GM23338 (cell line): ENCODE measurements around the gene CABCOCO1. TPM values are rescaled to one million over a fixed set of nuclear protein-coding genes. Genes with fewer than 3 reads are reported as not detected.

ENCODE experiments used
- ATAC-seq: fragments of 200-7000 bp; cut with Tn5 transposase; 3 replicates; pipeline ENCODE4 v1.9.1; 2020
- DNase-seq: peaks from one replicate; pipeline ENCODE4 v3.0.0-alpha.2; 2015; ENCODE audit warnings: low spot score
- H2AFZ ChIP-seq: fragments of 200-600 bp; sonication (generic); 2 replicates; pipeline ENCODE4 v1.8.0; 2016; ENCODE audit warnings: antibody characterized with exemption, mild to moderate bottlenecking, moderate library complexity
- H3F3A ChIP-seq: fragments of 200-600 bp; sonication (generic); replicated peaks from 2 replicates; pipeline ENCODE4 v1.8.0; 2017; ENCODE audit warnings: antibody characterized with exemption, mixed run types, low read depth
- H3K27ac ChIP-seq: fragments of 200-600 bp; sonication (generic); 2 replicates; pipeline ENCODE4 v1.6.1; 2016; ENCODE audit warnings: low read depth
- H3K27me3 ChIP-seq: fragments of 200-600 bp; sonication (generic); 2 replicates; pipeline ENCODE4 v1.8.0; 2016; ENCODE audit warnings: mild to moderate bottlenecking, mixed run types, moderate library complexity; ENCODE audit not compliant: insufficient read depth
- H3K36me3 ChIP-seq: fragments of 200-600 bp; sonication (generic); 2 replicates; pipeline ENCODE4 v1.8.0; 2016; ENCODE audit warnings: mild to moderate bottlenecking; ENCODE audit not compliant: insufficient read depth
- H3K4me1 ChIP-seq: fragments of 200-600 bp; sonication (generic); 2 replicates; pipeline ENCODE4 v1.8.0; 2016; ENCODE audit warnings: mild to moderate bottlenecking, moderate library complexity; ENCODE audit not compliant: insufficient read depth
- H3K4me2 ChIP-seq: fragments of 200-600 bp; sonication (generic); 2 replicates; pipeline ENCODE4 v1.7.1; 2017; ENCODE audit warnings: mixed run types
- H3K4me3 ChIP-seq: fragments of 200-600 bp; sonication (generic); 2 replicates; pipeline ENCODE4 v1.6.1; 2016; ENCODE audit warnings: mixed run types
- H3K79me2 ChIP-seq: fragments of 200-600 bp; sonication (generic); replicated peaks from 2 replicates; pipeline ENCODE4 v1.8.0; 2017; ENCODE audit warnings: mild to moderate bottlenecking; ENCODE audit not compliant: insufficient read depth
- H3K9me2 ChIP-seq: fragments of 200-600 bp; sonication (generic); 2 replicates; pipeline ENCODE4 v1.8.0; 2017; ENCODE audit not compliant: insufficient read depth
- H4K20me1 ChIP-seq: fragments of 200-600 bp; sonication (generic); replicated peaks from 2 replicates; pipeline ENCODE4 v1.8.0; 2017; ENCODE audit warnings: mild to moderate bottlenecking; ENCODE audit not compliant: insufficient read depth
- H3K27ac Mint-ChIP-seq: 2 replicates; pipeline ENCODE4 v1.8.0; 2020; ENCODE audit warnings: inconsistent platforms, mild to moderate bottlenecking, moderate library complexity, mixed read lengths
- H3K27me3 Mint-ChIP-seq: 3 replicates; pipeline ENCODE4 v1.8.0; 2022; ENCODE audit warnings: low read depth, mild to moderate bottlenecking, moderate library complexity, mixed read lengths, inconsistent platforms; ENCODE audit not compliant: insufficient read depth, poor library complexity
- H3K36me3 Mint-ChIP-seq: 3 replicates; pipeline ENCODE4 v1.8.0; 2021; ENCODE audit warnings: low read depth, mild to moderate bottlenecking, inconsistent platforms, moderate library complexity, mixed read lengths
- H3K4me1 Mint-ChIP-seq: 3 replicates; pipeline ENCODE4 v1.8.0; 2020; ENCODE audit warnings: mild to moderate bottlenecking, inconsistent platforms, mixed read lengths
- H3K4me3 Mint-ChIP-seq: 3 replicates; pipeline ENCODE4 v1.8.0; 2021; ENCODE audit warnings: moderate library complexity, mild to moderate bottlenecking, inconsistent platforms, mixed read lengths
- H3K9me3 Mint-ChIP-seq: 3 replicates; pipeline ENCODE4 v1.8.0; 2020; ENCODE audit warnings: moderate library complexity, mild to moderate bottlenecking, inconsistent platforms, mixed read lengths
- CREB1 ChIP-seq: fragments of 250-450 bp; sonication (Bioruptor Pico); IDR thresholded peaks from 2 replicates; pipeline ENCODE4 v1.5.0; 2020; ENCODE audit warnings: low read depth, mild to moderate bottlenecking, moderate library complexity
- EZH2 ChIP-seq: fragments of 200-600 bp; sonication (generic); IDR thresholded peaks from one replicate; pipeline ENCODE4 v1.8.0; 2017; ENCODE audit warnings: antibody characterized with exemption, mild to moderate bottlenecking, low read depth; ENCODE audit not compliant: unreplicated experiment
- EZH2phosphoT487 ChIP-seq: fragments of 200-600 bp; sonication (generic); IDR thresholded peaks from one replicate; pipeline ENCODE4 v1.8.1; 2018; ENCODE audit warnings: antibody characterized with exemption; ENCODE audit not compliant: unreplicated experiment
- POLR2AphosphoS5 ChIP-seq: IDR thresholded peaks from 2 replicates; pipeline ENCODE4 v1.6.1; 2016; ENCODE audit warnings: antibody characterized with exemption, low read depth
- ZNF114 ChIP-seq: fragments of 250-450 bp; sonication (Bioruptor Pico); IDR thresholded peaks from 2 replicates; pipeline ENCODE4 v1.5.0; 2020; ENCODE audit warnings: mild to moderate bottlenecking, moderate library complexity
- polyA plus RNA-seq: library from polyadenylated mRNA; unstranded; fragments of >200 nt; fragmentation: Nextera tagmentation; extraction: Ambion mirVana; gene quantifications from 2 replicates; pipeline ENCODE4 v1.2.1, GENCODE V29; 2016
- total RNA-seq: library from RNA; depleted of rRNA; stranded (reverse); fragments of >200 nt; shearing (Covaris generic); gene quantifications from 2 replicates; pipeline ENCODE4 v1.2.3, GENCODE V29; 2014
- TF ChIP-seq, protein P1 (sequence below): IDR thresholded peaks from 2 replicates; pipeline ENCODE4 v1.6.1; 2016; ENCODE audit warnings: antibody characterized with exemption
- TF ChIP-seq, protein P2 (sequence below), 2 experiments: fragments of 200-600 bp in 1 of 2; sonication (generic) in 1 of 2; conservative IDR thresholded peaks; 2 replicates each; pipeline versions ENCODE4 v1.5.1 to v1.6.1; 2016 to 2017; ENCODE audit warnings: antibody characterized with exemption in 2 of 2, low read depth in 2 of 2, mild to moderate bottlenecking in 2 of 2, moderate library complexity in 1 of 2
- TF ChIP-seq, protein P3 (sequence below): IDR thresholded peaks from one replicate; pipeline ENCODE4 v1.6.1; 2018; ENCODE audit warnings: antibody characterized with exemption; ENCODE audit not compliant: unreplicated experiment

CABCOCO1 gene
- total and polyA plus RNA-seq, 2 experiments from 2014 or later, result not detected

DNA sequence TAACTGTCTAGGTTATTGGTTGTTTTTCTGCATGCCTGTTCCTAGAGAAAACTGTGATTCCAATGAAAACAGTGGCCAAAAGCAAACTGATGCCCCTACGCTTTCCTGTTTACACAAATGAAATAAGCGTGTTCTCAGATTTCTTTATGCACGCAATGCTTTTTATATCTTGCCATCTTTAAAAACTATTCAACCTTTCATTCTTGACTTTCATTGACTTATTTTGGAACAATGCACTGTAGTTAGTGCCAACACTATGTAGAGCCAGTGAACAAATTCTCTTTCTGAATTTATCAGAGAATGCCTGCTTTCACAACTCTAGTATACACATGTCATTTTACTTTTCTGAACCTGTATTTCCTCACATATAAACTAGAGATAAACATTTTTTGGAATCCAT, 86.6 kb downstream of the CABCOCO1 start:
- no peak overlapping the region for H3K27ac Mint-ChIP-seq

DNA sequence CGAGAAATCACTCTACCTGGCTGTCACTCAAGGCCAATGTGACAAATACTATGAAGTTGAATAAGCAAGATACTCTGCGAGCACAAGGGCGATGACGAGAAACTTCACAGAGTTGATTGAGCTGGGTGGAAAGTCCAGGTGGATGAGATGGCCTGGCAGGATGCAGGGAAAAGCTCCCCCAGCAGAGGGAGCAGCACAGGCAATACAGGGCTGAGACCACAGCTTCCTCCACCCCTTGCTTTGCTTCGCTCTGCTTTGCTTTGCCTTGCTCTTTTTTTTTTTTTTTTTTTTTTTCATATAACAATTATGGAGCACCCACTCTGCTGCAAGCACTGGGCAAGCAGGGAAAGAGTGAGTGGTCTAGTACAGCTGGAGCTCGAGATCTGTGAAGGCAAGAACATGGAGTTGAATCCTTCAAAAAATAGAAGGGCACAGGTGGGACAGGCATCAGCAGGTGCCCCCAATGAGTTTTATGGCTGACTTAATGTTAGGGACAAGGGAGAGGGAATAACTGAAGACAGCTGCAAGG, 88.3 kb downstream of the CABCOCO1 start:
- Mint-ChIP-seq H3K27me3 (peaks cover 2% of the 10 kb centered on the region), H3K27ac (0 out of 2 replicates have a peak overlapping the region, but pooled peaks have one; percentile 35), H3K4me1 (peaks cover 41% of the 10 kb centered on the region), H3K4me3 (no peak overlapping the region), H3K36me3 (no peaks in the 10 kb centered on the region), H3K9me3 (no peaks in the 10 kb centered on the region)
- H3K36me3 ChIP-seq, result no peaks in the 10 kb centered on the region
- no peak overlapping the region for H3K4me2 ChIP-seq
- no peaks in the 10 kb centered on the region for H3F3A ChIP-seq
- H4K20me1 ChIP-seq, result no peaks in the 10 kb centered on the region
- H2AFZ ChIP-seq, result no peak overlapping the region
- H3K27ac ChIP-seq, result no peak overlapping the region
- H3K9me2 ChIP-seq, result no peaks in the 10 kb centered on the region
- no peak overlapping the region for H3K4me3 ChIP-seq
- no peaks in the 10 kb centered on the region for H3K79me2 ChIP-seq
- no peaks in the 10 kb centered on the region for H3K27me3 ChIP-seq
- ATAC-seq (peak; percentile 100), DNase-seq (peak; percentile 79)
- H3K4me1 ChIP-seq, result peaks cover 42% of the 10 kb centered on the region
- no peak for TF ChIP-seq CREB1
- TF ChIP-seq, protein P1, sequence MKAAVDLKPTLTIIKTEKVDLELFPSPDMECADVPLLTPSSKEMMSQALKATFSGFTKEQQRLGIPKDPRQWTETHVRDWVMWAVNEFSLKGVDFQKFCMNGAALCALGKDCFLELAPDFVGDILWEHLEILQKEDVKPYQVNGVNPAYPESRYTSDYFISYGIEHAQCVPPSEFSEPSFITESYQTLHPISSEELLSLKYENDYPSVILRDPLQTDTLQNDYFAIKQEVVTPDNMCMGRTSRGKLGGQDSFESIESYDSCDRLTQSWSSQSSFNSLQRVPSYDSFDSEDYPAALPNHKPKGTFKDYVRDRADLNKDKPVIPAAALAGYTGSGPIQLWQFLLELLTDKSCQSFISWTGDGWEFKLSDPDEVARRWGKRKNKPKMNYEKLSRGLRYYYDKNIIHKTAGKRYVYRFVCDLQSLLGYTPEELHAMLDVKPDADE, result no peak
- no peak for TF ChIP-seq POLR2AphosphoS5
- TF ChIP-seq EZH2, result no peak
- TF ChIP-seq, protein P2, sequence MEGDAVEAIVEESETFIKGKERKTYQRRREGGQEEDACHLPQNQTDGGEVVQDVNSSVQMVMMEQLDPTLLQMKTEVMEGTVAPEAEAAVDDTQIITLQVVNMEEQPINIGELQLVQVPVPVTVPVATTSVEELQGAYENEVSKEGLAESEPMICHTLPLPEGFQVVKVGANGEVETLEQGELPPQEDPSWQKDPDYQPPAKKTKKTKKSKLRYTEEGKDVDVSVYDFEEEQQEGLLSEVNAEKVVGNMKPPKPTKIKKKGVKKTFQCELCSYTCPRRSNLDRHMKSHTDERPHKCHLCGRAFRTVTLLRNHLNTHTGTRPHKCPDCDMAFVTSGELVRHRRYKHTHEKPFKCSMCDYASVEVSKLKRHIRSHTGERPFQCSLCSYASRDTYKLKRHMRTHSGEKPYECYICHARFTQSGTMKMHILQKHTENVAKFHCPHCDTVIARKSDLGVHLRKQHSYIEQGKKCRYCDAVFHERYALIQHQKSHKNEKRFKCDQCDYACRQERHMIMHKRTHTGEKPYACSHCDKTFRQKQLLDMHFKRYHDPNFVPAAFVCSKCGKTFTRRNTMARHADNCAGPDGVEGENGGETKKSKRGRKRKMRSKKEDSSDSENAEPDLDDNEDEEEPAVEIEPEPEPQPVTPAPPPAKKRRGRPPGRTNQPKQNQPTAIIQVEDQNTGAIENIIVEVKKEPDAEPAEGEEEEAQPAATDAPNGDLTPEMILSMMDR (conservative IDR thresholded peaks at IDR 0.05; ENCODE audit: low read depth in 2 of 2), result peak; percentile 76 to 84

More for the DNA sequence above, 86.6 kb downstream of the CABCOCO1 start:
- no peak overlapping the region for H3K4me2 ChIP-seq
- peaks cover 27% of the 10 kb centered on the region for H3K4me1 Mint-ChIP-seq
- H3K27me3 ChIP-seq, result no peaks in the 10 kb centered on the region
- H4K20me1 ChIP-seq, result no peaks in the 10 kb centered on the region
- peaks cover 2% of the 10 kb centered on the region for H3K27me3 Mint-ChIP-seq
- no peak overlapping the region for H3K27ac ChIP-seq
- H3F3A ChIP-seq, result no peaks in the 10 kb centered on the region
- no peaks in the 10 kb centered on the region for H3K36me3 ChIP-seq
- no peak overlapping the region for H3K4me3 ChIP-seq
- TF ChIP-seq ZNF114 (CRISPR knock-in tag) (no peak), CREB1 (no peak), EZH2phosphoT487 (no peak)
- TF ChIP-seq, protein P3, sequence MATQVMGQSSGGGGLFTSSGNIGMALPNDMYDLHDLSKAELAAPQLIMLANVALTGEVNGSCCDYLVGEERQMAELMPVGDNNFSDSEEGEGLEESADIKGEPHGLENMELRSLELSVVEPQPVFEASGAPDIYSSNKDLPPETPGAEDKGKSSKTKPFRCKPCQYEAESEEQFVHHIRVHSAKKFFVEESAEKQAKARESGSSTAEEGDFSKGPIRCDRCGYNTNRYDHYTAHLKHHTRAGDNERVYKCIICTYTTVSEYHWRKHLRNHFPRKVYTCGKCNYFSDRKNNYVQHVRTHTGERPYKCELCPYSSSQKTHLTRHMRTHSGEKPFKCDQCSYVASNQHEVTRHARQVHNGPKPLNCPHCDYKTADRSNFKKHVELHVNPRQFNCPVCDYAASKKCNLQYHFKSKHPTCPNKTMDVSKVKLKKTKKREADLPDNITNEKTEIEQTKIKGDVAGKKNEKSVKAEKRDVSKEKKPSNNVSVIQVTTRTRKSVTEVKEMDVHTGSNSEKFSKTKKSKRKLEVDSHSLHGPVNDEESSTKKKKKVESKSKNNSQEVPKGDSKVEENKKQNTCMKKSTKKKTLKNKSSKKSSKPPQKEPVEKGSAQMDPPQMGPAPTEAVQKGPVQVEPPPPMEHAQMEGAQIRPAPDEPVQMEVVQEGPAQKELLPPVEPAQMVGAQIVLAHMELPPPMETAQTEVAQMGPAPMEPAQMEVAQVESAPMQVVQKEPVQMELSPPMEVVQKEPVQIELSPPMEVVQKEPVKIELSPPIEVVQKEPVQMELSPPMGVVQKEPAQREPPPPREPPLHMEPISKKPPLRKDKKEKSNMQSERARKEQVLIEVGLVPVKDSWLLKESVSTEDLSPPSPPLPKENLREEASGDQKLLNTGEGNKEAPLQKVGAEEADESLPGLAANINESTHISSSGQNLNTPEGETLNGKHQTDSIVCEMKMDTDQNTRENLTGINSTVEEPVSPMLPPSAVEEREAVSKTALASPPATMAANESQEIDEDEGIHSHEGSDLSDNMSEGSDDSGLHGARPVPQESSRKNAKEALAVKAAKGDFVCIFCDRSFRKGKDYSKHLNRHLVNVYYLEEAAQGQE, result no peak
- TF ChIP-seq, protein P1, result no peak
- H3K4me1 ChIP-seq, result peaks cover 25% of the 10 kb centered on the region
- no peak overlapping the region for H2AFZ ChIP-seq
- no peak for DNase-seq
- no peak overlapping the region for H3K4me3 Mint-ChIP-seq
- no peak for ATAC-seq
- no peaks in the 10 kb centered on the region for H3K9me3 Mint-ChIP-seq
- H3K36me3 Mint-ChIP-seq, result no peaks in the 10 kb centered on the region
- no peaks in the 10 kb centered on the region for H3K79me2 ChIP-seq
- no peaks in the 10 kb centered on the region for H3K9me2 ChIP-seq
